COLO668 (cell line): Measurements from ENCODE around the gene TALDO1.
"Not testable (repeated sequence)": the region's sequence is repeated elsewhere in the genome, so short reads cannot be mapped to it uniquely, and the experiment has no call there.

Experiments used
- DNase-seq: peaks from one replicate; lab custom pipeline; 2025; ENCODE audit not compliant: unreplicated experiment; lab: John Stamatoyannopoulos, UW

TALDO1 gene

DNA sequence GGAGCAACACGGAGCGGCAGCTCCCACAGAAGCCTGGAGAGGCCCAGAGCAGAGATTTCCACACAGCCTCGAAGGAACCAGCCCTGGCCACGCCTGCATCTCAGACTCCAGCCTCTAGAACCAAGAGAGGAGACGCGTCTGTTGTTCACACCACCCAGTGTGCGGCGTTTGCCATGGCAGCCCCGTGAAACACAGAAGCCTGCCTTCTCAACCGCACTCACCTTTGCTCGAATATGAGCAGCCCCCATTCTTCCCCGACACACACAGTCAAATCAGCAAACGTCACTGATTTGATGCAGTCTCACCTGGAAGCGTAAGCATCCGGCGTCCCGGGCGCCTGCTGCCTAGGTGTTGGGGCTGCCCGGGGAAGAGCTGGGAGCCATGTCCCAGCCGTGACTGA, 14.2 kb upstream of the TALDO1 start:
- DNase-seq: no peak

- DNase-seq: not testable (repeated sequence)
Observed at GRCh38 chr11:734541-734940, 12.7 kb upstream of the TALDO1 start.

GRCh38 chr11:737366-737765, 9.9 kb upstream of the TALDO1 start:
- DNase-seq: no peak

DNA sequence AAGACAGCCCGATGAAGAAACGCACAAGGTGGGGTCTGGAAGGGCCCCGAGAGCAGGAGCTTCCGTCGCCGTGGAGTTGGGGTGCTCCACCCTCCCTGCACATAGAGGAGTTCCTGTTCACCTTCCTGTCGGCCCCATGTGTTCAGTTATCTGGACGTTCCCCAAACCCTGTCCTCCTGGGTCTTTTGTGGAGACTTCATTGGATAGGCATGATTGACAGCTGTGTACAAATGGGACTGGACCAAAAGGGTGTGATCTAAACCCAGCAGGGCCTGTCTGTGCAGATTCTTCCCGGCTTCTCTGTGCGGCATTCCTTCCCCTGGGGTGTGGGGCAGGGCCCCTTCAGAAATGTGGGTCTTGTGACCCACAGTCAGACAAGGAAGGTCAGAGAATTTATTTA, 9.4 kb upstream of the TALDO1 start:
- not testable (repeated sequence) for DNase-seq

GRCh38 chr11:742156-742546, 5.1 kb upstream of the TALDO1 start:
- no peak for DNase-seq

- no peak for DNase-seq
Observed at GRCh38 chr11:742571-743201, 4.6 kb upstream of the TALDO1 start.

DNA sequence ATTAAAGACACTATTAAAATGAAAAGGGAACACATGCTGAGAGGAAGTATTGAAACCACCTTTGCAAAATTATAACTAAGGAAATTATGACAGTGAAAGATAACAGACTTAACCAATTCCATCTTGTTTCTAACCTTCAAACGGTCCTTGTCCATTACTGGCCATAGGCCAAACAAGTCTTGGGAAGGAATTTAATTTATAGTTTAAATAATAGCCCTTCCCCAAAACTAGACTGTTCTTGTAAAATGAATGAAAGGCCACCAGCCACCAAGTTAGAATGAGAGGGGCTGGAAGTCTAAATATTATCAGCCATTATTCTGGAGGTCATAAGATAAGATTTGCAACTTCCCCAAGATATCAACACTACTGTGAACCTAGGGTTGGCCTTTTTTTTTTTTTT, 1.8 kb upstream of the TALDO1 start:
- DNase-seq: no peak

GRCh38 chr11:746289-747157, 741 bp upstream of the TALDO1 start:
- peak; percentile 16 for DNase-seq

DNA sequence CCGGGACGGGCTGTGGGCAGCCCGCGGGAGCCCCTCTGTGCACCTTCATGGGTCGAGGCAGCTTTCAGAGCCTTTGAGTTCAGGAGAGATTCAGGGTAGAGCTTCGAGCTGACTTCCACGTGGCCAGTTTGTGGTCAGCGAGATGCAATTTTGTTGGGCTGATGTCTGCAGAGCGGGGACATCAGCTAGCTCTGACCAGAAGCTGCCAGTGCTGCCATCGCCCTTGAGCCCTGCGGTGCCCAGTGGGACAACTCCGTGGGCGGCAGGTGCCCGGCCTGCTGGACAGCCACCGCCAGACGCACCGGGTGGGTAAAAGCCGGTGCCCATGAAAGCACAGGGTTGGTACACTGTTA, 719 bp downstream of the TALDO1 start:
- no peak for DNase-seq

- no peak for DNase-seq
Observed at GRCh38 chr11:749731-750130, 2.5 kb downstream of the TALDO1 start.

- no peak for DNase-seq
Observed at GRCh38 chr11:760236-760635, 13.0 kb downstream of the TALDO1 start.

DNA sequence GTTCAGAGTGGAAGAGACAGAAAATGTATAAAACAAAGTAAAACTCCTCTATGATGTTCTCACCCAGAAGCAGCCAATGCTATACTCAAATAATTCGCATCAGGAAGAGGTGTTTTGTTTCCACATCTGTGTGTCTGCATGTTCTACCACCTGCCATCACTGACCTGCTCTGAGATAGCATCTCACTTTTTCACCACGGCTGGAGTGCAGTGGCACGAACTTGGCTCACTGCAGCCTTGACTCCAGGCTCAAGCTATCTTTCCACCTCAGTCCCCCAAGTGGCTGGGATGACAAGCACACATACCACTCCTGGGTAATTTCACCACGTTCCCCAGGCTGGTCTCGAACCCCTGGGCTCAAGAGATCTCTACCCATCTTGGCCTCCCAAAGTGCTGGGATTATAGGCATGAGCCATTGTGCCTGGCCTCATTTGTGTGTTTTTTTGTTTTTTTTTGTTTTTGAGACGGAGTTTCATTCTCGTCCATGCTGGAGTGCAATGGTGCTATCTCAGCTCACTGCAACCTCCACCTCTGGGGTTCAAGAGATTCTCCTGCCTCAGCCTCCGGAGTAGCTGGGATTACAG, 14.4 kb downstream of the TALDO1 start:
- no peak for DNase-seq

- peak; percentile 4 for DNase-seq
Observed at GRCh38 chr11:762421-763072, 15.3 kb downstream of the TALDO1 start.

GRCh38 chr11:763073-763463, 15.8 kb downstream of the TALDO1 start:
- DNase-seq: peak; percentile 16

- DNase-seq: no peak
Observed at GRCh38 chr11:763549-764321, 16.5 kb downstream of the TALDO1 start.

GRCh38 chr11:764322-765024, 17.2 kb downstream of the TALDO1 start:
- no peak for DNase-seq

DNA sequence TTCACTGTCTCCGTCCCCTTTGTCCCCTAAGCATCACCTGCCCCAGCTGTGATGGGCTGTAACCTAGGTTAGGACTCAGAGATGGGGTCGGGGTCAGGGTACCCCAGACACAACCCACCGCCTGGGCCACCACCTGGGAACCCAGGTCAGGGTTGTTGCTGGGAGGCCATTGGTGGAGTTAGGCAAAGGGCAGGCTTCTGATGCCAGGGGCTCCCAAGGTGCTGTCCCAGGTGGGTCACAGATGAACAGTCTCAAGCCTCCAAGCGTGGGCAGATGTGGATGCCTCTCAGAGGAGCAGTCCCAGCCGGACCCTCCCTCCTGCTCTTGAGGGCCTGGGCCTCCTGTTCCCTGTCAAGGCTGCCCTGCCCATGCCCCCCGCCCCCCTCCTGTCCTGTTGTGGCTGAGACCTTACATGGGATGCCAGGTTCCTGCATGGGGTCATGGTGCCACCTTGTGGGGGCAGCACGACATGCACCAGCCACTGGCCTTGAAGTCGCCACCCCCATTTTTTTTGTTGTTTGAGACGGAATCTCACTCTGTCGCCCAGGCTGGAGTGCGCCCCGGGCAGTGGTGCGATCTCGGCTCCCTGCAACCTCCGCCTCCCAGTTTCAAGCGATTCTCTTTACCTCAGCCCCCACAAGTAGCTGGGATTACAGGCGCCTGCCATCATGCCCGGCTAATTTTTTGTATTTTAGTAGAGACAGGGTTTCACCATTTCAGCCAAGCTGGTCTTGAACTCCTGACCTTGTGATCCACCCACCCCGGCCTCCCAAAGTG, 17.9 kb downstream of the TALDO1 start:
- peak; percentile 7 for DNase-seq

- no peak for DNase-seq
Observed at GRCh38 chr11:765802-766091, 18.5 kb downstream of the TALDO1 start.

DNA sequence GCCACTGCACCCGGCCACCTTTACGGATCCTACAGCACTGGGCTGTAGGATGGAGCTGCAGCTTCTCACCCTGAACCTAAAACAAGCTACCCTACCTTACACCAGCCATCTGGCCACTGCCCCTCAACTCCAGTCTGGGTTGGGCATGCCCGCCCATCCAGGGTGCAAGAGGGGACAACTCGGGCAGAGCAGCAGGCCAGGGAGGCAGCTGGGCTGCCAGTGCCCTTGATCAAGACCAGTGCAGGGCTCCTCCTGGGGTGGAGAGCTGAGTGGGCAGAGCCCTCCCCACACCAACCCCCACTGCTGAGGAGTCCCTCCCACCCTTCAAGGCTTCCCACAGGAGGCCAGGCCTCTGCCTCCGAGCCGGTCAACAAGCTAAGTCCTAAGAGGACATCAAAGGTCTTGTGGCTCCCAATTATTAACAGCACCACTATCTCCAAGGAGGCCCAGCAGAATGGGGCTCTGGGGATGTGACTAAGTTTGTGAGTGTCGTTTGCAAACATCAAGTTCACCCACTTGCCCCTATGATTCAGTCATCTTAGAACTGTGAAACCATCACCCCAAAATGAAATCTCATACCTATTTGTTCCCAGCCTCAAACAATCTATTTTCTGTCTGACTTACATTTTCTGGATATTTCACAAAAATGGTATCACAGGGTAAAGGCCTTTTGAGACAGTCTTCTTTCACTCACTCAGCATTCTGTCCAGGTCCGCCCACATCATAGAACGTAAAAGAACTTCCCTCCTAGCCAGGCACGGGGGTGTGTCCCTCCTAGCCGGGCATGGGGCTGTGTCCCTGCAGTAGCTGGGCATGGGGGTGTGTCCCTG, 19.1 kb downstream of the TALDO1 start:
- no peak for DNase-seq
